Measurements from ENCODE around the gene BNC2.

- TF ChIP-seq, protein P1, sequence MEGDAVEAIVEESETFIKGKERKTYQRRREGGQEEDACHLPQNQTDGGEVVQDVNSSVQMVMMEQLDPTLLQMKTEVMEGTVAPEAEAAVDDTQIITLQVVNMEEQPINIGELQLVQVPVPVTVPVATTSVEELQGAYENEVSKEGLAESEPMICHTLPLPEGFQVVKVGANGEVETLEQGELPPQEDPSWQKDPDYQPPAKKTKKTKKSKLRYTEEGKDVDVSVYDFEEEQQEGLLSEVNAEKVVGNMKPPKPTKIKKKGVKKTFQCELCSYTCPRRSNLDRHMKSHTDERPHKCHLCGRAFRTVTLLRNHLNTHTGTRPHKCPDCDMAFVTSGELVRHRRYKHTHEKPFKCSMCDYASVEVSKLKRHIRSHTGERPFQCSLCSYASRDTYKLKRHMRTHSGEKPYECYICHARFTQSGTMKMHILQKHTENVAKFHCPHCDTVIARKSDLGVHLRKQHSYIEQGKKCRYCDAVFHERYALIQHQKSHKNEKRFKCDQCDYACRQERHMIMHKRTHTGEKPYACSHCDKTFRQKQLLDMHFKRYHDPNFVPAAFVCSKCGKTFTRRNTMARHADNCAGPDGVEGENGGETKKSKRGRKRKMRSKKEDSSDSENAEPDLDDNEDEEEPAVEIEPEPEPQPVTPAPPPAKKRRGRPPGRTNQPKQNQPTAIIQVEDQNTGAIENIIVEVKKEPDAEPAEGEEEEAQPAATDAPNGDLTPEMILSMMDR (tag by site-specific recombination; IDR thresholded peaks at IDR 0.05), result no peak
- no peak for TF ChIP-seq ZNF266 (tag by site-specific recombination; IDR thresholded peaks at IDR 0.05; ENCODE audit: low read depth)
These were observed 246.3 kb downstream of the BNC2 start for GRCh38 chr9:16623989-16624743.

Data from HEK293 (cell line).